DOHH2 (cell line): ENCODE data around the gene FBXW7.

ENCODE experiments used
- H3F3A ChIP-seq: fragments of 200-600 bp; sonication (generic), shearing (Covaris generic); 2 replicates; pipeline ENCODE4 v1.6.0; 2016; ENCODE audit warnings: antibody characterized with exemption, mild to moderate bottlenecking; ENCODE audit not compliant: control insufficient read depth, insufficient read depth
- H3K27ac ChIP-seq: fragments of 200-600 bp; sonication (generic); 2 replicates; pipeline ENCODE4 v1.5.1; 2014; ENCODE audit warnings: low read depth, mild to moderate bottlenecking, low read length, moderate library complexity
- H3K27me3 ChIP-seq: fragments of 200-600 bp; sonication (generic); 2 replicates; pipeline ENCODE4 v1.6.1; 2014; ENCODE audit warnings: mild to moderate bottlenecking, low read length, mixed read lengths; ENCODE audit not compliant: control insufficient read depth
- H3K36me3 ChIP-seq: fragments of 200-600 bp; sonication (generic); 2 replicates; pipeline ENCODE4 v1.6.1; 2014; ENCODE audit warnings: mild to moderate bottlenecking, low read length, moderate library complexity, mixed read lengths; ENCODE audit not compliant: control insufficient read depth
- H3K4me1 ChIP-seq: fragments of 200-600 bp; sonication (generic); 2 replicates; pipeline ENCODE4 v1.6.1; 2014; ENCODE audit warnings: mild to moderate bottlenecking, low read length, mixed read lengths; ENCODE audit not compliant: control insufficient read depth
- H3K4me2 ChIP-seq: fragments of 200-600 bp; sonication (generic); 2 replicates; pipeline ENCODE4 v1.6.0; 2014; ENCODE audit warnings: mild to moderate bottlenecking, low read length, moderate library complexity
- H3K4me3 ChIP-seq: fragments of 200-600 bp; sonication (generic); 2 replicates; pipeline ENCODE4 v1.5.1; 2014; ENCODE audit warnings: mild to moderate bottlenecking, low read length, mixed read lengths
- H3K79me2 ChIP-seq: fragments of 200-600 bp; sonication (generic); 2 replicates; pipeline ENCODE4 v1.6.1; 2014; ENCODE audit warnings: mild to moderate bottlenecking, low read length, mixed read lengths; ENCODE audit not compliant: control insufficient read depth
- H3K9me2 ChIP-seq: fragments of 200-600 bp; sonication (generic); replicated peaks from 2 replicates; pipeline ENCODE4 v1.6.1; 2014; ENCODE audit warnings: mild to moderate bottlenecking, low read length, mixed read lengths; ENCODE audit not compliant: control insufficient read depth
- H3K9me3 ChIP-seq: fragments of 200-600 bp; sonication (generic); 2 replicates; pipeline ENCODE4 v1.6.1; 2014; ENCODE audit warnings: antibody characterized with exemption, low read length, mixed read lengths; ENCODE audit not compliant: control insufficient read depth, insufficient read depth
- H4K20me1 ChIP-seq: fragments of 200-600 bp; sonication (generic); 2 replicates; pipeline ENCODE4 v1.6.0; 2014; ENCODE audit warnings: low read depth, mild to moderate bottlenecking, antibody characterized with exemption, low read length, moderate library complexity; ENCODE audit not compliant: control insufficient read depth, insufficient read depth
- EZH2phosphoT487 ChIP-seq: fragments of 200-600 bp; sonication (generic); IDR thresholded peaks from 2 replicates; pipeline ENCODE4 v1.6.1; 2017; ENCODE audit warnings: borderline replicate concordance, mild to moderate bottlenecking, antibody characterized with exemption, low read length, moderate library complexity, mixed read lengths
- TF ChIP-seq, protein P1 (sequence below): fragments of 200-600 bp; sonication (generic); IDR thresholded peaks from one replicate; pipeline ENCODE4 v1.5.1; 2014; ENCODE audit warnings: antibody characterized with exemption, mild to moderate bottlenecking, low read depth, low read length; ENCODE audit not compliant: poor library complexity, severe bottlenecking

Gene FBXW7

GRCh38 chr4:152308951-152309350 lies 226.9 kb downstream of the FBXW7 start:
- H3K4me1 ChIP-seq, result peaks cover 30% of the 10 kb centered on the region
- H3K27ac ChIP-seq, result peak overlapping the region; percentile 29; the same call in 1 of the 2 replicates
- H3K36me3 ChIP-seq, result no peaks in the 10 kb centered on the region
- no peaks in the 10 kb centered on the region for H3K27me3 ChIP-seq
- H3K4me2 ChIP-seq, result peak overlapping the region; percentile 38
- no peaks in the 10 kb centered on the region for H4K20me1 ChIP-seq
- H3K4me3 ChIP-seq, result peak overlapping the region; percentile 22; the same call in 1 of the 2 replicates
- TF ChIP-seq, protein P1, sequence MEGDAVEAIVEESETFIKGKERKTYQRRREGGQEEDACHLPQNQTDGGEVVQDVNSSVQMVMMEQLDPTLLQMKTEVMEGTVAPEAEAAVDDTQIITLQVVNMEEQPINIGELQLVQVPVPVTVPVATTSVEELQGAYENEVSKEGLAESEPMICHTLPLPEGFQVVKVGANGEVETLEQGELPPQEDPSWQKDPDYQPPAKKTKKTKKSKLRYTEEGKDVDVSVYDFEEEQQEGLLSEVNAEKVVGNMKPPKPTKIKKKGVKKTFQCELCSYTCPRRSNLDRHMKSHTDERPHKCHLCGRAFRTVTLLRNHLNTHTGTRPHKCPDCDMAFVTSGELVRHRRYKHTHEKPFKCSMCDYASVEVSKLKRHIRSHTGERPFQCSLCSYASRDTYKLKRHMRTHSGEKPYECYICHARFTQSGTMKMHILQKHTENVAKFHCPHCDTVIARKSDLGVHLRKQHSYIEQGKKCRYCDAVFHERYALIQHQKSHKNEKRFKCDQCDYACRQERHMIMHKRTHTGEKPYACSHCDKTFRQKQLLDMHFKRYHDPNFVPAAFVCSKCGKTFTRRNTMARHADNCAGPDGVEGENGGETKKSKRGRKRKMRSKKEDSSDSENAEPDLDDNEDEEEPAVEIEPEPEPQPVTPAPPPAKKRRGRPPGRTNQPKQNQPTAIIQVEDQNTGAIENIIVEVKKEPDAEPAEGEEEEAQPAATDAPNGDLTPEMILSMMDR, result no peak
- TF ChIP-seq EZH2phosphoT487, result no peak
- no peaks in the 10 kb centered on the region for H3K9me2 ChIP-seq
- no peaks in the 10 kb centered on the region for H3K79me2 ChIP-seq
- H3K9me3 ChIP-seq, result no peaks in the 10 kb centered on the region
- H3F3A ChIP-seq, result no peaks in the 10 kb centered on the region

DNA sequence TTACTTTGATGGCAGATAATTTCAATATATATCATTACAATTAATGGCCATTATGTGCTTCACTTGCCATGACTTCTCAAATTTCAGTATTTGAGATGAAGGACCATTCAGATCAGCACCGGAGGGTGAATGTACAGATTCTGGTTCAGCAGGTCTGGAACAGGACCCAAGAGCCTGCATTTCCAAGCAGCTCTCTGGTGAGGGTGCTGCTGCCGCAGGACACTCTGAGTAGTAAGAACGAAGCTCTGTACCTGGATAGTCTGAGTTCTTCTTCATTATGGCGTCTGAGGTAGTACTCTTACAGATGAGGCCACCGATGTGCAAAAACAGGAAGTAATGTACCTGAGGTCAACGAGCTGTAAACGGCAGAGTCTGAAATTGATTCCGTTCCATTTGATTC lies 228.2 kb downstream of the FBXW7 start:
- Histone ChIP-seq H3K79me2 (no peaks in the 10 kb centered on the region), H3K27ac (no peak overlapping the region), H4K20me1 (no peaks in the 10 kb centered on the region), H3K4me1 (peaks cover 30% of the 10 kb centered on the region), H3K36me3 (no peaks in the 10 kb centered on the region), H3K9me2 (no peaks in the 10 kb centered on the region), H3K4me2 (peak overlapping the region; percentile 38), H3K9me3 (no peaks in the 10 kb centered on the region), H3K27me3 (no peaks in the 10 kb centered on the region), H3F3A (no peaks in the 10 kb centered on the region), H3K4me3 (peak overlapping the region; percentile 33; the same call in 1 of the 2 replicates)
- TF ChIP-seq, protein P1, result no peak
- TF ChIP-seq EZH2phosphoT487, result no peak

DNA sequence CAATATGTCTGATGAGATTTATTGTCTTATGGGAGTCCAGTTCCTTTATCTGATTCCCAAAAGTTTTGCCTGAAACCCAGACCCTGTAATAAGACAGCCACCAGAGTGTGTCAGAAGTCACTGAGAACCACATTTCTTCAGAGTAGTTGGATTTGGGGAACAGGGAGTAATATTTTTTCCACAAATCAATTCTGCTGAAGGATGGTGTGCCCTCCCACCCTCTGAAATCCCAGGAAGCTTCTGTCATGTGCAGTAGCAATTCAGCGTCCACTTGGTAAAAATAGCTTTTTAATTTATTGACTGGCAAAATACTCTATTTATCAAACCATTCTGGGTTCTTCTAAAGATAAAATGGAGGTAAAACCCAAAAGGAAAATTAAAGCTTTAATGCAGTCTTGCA lies 229.4 kb downstream of the FBXW7 start:
- peaks cover 30% of the 10 kb centered on the region for H3K4me1 ChIP-seq
- no peak overlapping the region for H3K4me3 ChIP-seq
- no peak overlapping the region for H3K27ac ChIP-seq
- H3K36me3 ChIP-seq, result no peaks in the 10 kb centered on the region
- H3K9me3 ChIP-seq, result no peaks in the 10 kb centered on the region
- H3F3A ChIP-seq, result no peaks in the 10 kb centered on the region
- H4K20me1 ChIP-seq, result no peaks in the 10 kb centered on the region
- H3K4me2 ChIP-seq, result no peak overlapping the region
- no peaks in the 10 kb centered on the region for H3K27me3 ChIP-seq
- TF ChIP-seq EZH2phosphoT487, result no peak
- TF ChIP-seq, protein P1, result no peak
- H3K9me2 ChIP-seq, result no peaks in the 10 kb centered on the region
- H3K79me2 ChIP-seq, result no peaks in the 10 kb centered on the region

- Histone ChIP-seq H3K9me2 (no peaks in the 10 kb centered on the region), H3K9me3 (no peaks in the 10 kb centered on the region), H3K36me3 (no peaks in the 10 kb centered on the region), H3K4me2 (no peak overlapping the region), H3K27me3 (no peaks in the 10 kb centered on the region), H3K4me1 (peaks cover 20% of the 10 kb centered on the region), H4K20me1 (no peaks in the 10 kb centered on the region), H3K27ac (no peak overlapping the region), H3K79me2 (no peaks in the 10 kb centered on the region), H3F3A (no peaks in the 10 kb centered on the region), H3K4me3 (no peak overlapping the region)
- TF ChIP-seq, protein P1, result no peak
- no peak for TF ChIP-seq EZH2phosphoT487
Measured at GRCh38 chr4:152304220-152304619, 231.7 kb downstream of the FBXW7 start.
